IMR-90 (cell line): ENCODE measurements around the gene SLC44A2. TPM values are rescaled to one million over a fixed set of nuclear protein-coding genes. Genes with fewer than 3 reads are reported as not detected.
A peak's percentile ranks its signal among the peaks of the same experiment; 100 is the strongest.

ENCODE experiments used
- ATAC-seq: fragments of 200-7000 bp; cut with Tn5 transposase; 2 replicates; pipeline ENCODE4 v1.9.1; 2020; ENCODE audit warnings: low read depth, mild to moderate bottlenecking, moderate library complexity
- BruUV-seq: library from RNA; stranded (reverse); fragments of 400-500 nt; replicated peaks from 2 replicates; lab custom pipeline; 2021; lab: Mats Ljungman, UMichigan
- CTCF ChIA-PET: fragments of 300-600 bp; formaldehyde crosslinking; extraction: SDS; loops from one replicate; lab custom pipeline; 2021; ENCODE audit warnings: antibody characterized with exemption; lab: Yijun Ruan, JAX
- POLR2A ChIA-PET: fragments of 300-600 bp; sonication (Branson Sonifier 250); formaldehyde crosslinking; loops from one replicate; lab custom pipeline; 2022; ENCODE audit warnings: antibody characterized with exemption; ENCODE audit not compliant: unreplicated experiment; lab: Charles Lee
- DNase-seq: peaks from one replicate; pipeline ENCODE4 v3.0.0; 2013
- H2AFZ ChIP-seq: replicated peaks from 2 replicates; pipeline ENCODE3; 2013; ENCODE audit warnings: low read length, mild to moderate bottlenecking; ENCODE audit not compliant: poor library complexity
- H2AK5ac ChIP-seq: 2 replicates; pipeline ENCODE4 v1.6.1; 2013; ENCODE audit warnings: low read depth, low read length, inconsistent platforms
- H2AK9ac ChIP-seq: replicated peaks from 2 replicates; pipeline ENCODE3; 2013; ENCODE audit warnings: mild to moderate bottlenecking, low read depth, low read length, moderate library complexity; ENCODE audit not compliant: poor library complexity
- H2BK120ac ChIP-seq: 2 replicates; pipeline ENCODE4 v1.6.1; 2013; ENCODE audit warnings: low read depth, low read length, inconsistent platforms
- H2BK15ac ChIP-seq: 3 replicates; pipeline ENCODE4 v1.6.1; 2013; ENCODE audit warnings: low read depth, low read length, inconsistent platforms
- H2BK20ac ChIP-seq: 2 replicates; pipeline ENCODE4 v1.6.1; 2013; ENCODE audit warnings: low read depth, mild to moderate bottlenecking, inconsistent platforms, low read length, moderate library complexity
- H2BK5ac ChIP-seq: 2 replicates; pipeline ENCODE4 v1.6.1; 2013; ENCODE audit warnings: mild to moderate bottlenecking, low read depth, low read length, inconsistent platforms; ENCODE audit not compliant: poor library complexity, severe bottlenecking
- H3K14ac ChIP-seq: replicated peaks from 2 replicates; pipeline ENCODE4 v1.6.1; 2013; ENCODE audit warnings: low read depth, low read length, inconsistent platforms
- H3K18ac ChIP-seq: 2 replicates; pipeline ENCODE4 v1.6.1; 2013; ENCODE audit warnings: low read depth, low read length, control low read depth
- H3K23ac ChIP-seq: 2 replicates; pipeline ENCODE4 v1.6.1; 2013; ENCODE audit warnings: low read depth, low read length, inconsistent platforms
- H3K27ac ChIP-seq: 2 replicates; pipeline ENCODE4 v1.5.1; 2013; ENCODE audit warnings: mild to moderate bottlenecking, control low read depth, low read length; ENCODE audit not compliant: insufficient read depth
- H3K27me3 ChIP-seq: 2 replicates; pipeline ENCODE4 v1.6.1; 2013; ENCODE audit warnings: low read length; ENCODE audit not compliant: control insufficient read depth, insufficient read depth
- H3K36me3 ChIP-seq: 2 replicates; pipeline ENCODE4 v1.6.1; 2013; ENCODE audit warnings: low read length, mixed read lengths; ENCODE audit not compliant: control insufficient read depth, insufficient read depth
- H3K4ac ChIP-seq: 2 replicates; pipeline ENCODE4 v1.6.1; 2013; ENCODE audit warnings: low read depth, low read length, inconsistent platforms
- H3K4me1 ChIP-seq: 2 replicates; pipeline ENCODE4 v1.6.1; 2013; ENCODE audit warnings: low read length, mixed read lengths; ENCODE audit not compliant: control insufficient read depth, insufficient read depth
- H3K4me2 ChIP-seq: 2 replicates; pipeline ENCODE4 v1.6.1; 2013; ENCODE audit warnings: low read depth, mild to moderate bottlenecking, control low read depth, low read length, moderate library complexity
- H3K4me3 ChIP-seq: 2 replicates; pipeline ENCODE4 v1.5.1; 2013; ENCODE audit warnings: low read depth, mild to moderate bottlenecking, control low read depth, low read length, moderate library complexity; ENCODE audit not compliant: insufficient read depth
- H3K56ac ChIP-seq: 2 replicates; pipeline ENCODE4 v1.6.1; 2013; ENCODE audit warnings: low read length, inconsistent platforms; ENCODE audit not compliant: insufficient read depth; ENCODE audit errors: extremely low read depth
- H3K79me1 ChIP-seq, 2 experiments: 2 replicates each; pipeline ENCODE4 v1.6.1; 2013; ENCODE audit warnings: low read length in 2 of 2, inconsistent platforms in 1 of 2, low read depth in 1 of 2
- H3K9ac ChIP-seq: 2 replicates; pipeline ENCODE4 v1.6.1; 2013; ENCODE audit warnings: low read depth, low read length, control low read depth
- H3K9me1 ChIP-seq: 2 replicates; pipeline ENCODE4 v1.6.1; 2013; ENCODE audit warnings: low read length, inconsistent platforms; ENCODE audit not compliant: insufficient read depth
- H3K9me3 ChIP-seq: 2 replicates; pipeline ENCODE4 v1.6.1; 2013; ENCODE audit warnings: low read length; ENCODE audit not compliant: control insufficient read depth, insufficient read depth
- H4K20me1 ChIP-seq: 2 replicates; pipeline ENCODE4 v1.6.1; 2013; ENCODE audit warnings: low read length, inconsistent platforms; ENCODE audit not compliant: insufficient read depth
- H4K5ac ChIP-seq: 2 replicates; pipeline ENCODE4 v1.6.1; 2013; ENCODE audit warnings: mild to moderate bottlenecking, low read depth, low read length, control low read depth
- H4K8ac ChIP-seq, 2 experiments: 2 replicates each; pipeline ENCODE4 v1.6.1; 2013; ENCODE audit warnings: low read depth in 2 of 2, low read length in 2 of 2, control low read depth in 1 of 2, inconsistent platforms in 1 of 2
- H4K91ac ChIP-seq: 2 replicates; pipeline ENCODE4 v1.6.1; 2013; ENCODE audit warnings: low read depth, low read length, inconsistent platforms; ENCODE audit not compliant: insufficient read depth
- BHLHE40 ChIP-seq: fragments of 150-350 bp; IDR thresholded peaks from 2 replicates; pipeline ENCODE4 v1.6.1; 2016; ENCODE audit warnings: mild to moderate bottlenecking, low read depth, low read length
- CEBPB ChIP-seq: IDR thresholded peaks from 2 replicates; pipeline ENCODE4 v1.6.1; 2012; ENCODE audit warnings: low read depth, low read length, improper control_type of control experiment
- CHD1 ChIP-seq: IDR thresholded peaks from 2 replicates; pipeline ENCODE4 v1.6.1; 2012; ENCODE audit warnings: low read depth, low read length, improper control_type of control experiment
- MAFK ChIP-seq: IDR thresholded peaks from 2 replicates; pipeline ENCODE4 v1.6.1; 2012; ENCODE audit warnings: low read depth, low read length, improper control_type of control experiment
- MAZ ChIP-seq: IDR thresholded peaks from 2 replicates; pipeline ENCODE4 v1.6.1; 2012; ENCODE audit warnings: low read depth, mild to moderate bottlenecking, low read length, improper control_type of control experiment, moderate library complexity, borderline replicate concordance
- MXI1 ChIP-seq: IDR thresholded peaks from 2 replicates; pipeline ENCODE4 v1.6.1; 2012; ENCODE audit warnings: low read depth, mild to moderate bottlenecking, low read length, moderate library complexity, borderline replicate concordance
- NFE2L2 ChIP-seq: fragments of 150-350 bp; IDR thresholded peaks from 2 replicates; pipeline ENCODE4 v1.6.1; 2016; ENCODE audit warnings: low read depth, mild to moderate bottlenecking, low read length
- POLR2A ChIP-seq: IDR thresholded peaks from 2 replicates; pipeline ENCODE4 v1.6.1; 2012; ENCODE audit warnings: mild to moderate bottlenecking, low read depth, low read length
- RAD21 ChIP-seq: IDR thresholded peaks from 2 replicates; pipeline ENCODE4 v1.6.1; 2012; ENCODE audit warnings: low read length, improper control_type of control experiment
- RFX5 ChIP-seq: IDR thresholded peaks from 2 replicates; pipeline ENCODE4 v1.8.0; 2012; ENCODE audit warnings: low read depth, mild to moderate bottlenecking, low read length, moderate library complexity
- SMC3 ChIP-seq: fragments of 150-350 bp; IDR thresholded peaks from 2 replicates; pipeline ENCODE4 v1.6.1; 2016; ENCODE audit warnings: low read depth, mild to moderate bottlenecking, antibody characterized with exemption, low read length, moderate library complexity
- WGBS, 2 experiments: methylation state at CpG; one replicate each; pipeline versions ENCODE4 v1.1.5 to v1.1.7; 2013; ENCODE audit warnings: missing lambda C conversion rate in 2 of 2; ENCODE audit not compliant: insufficient read length in 1 of 2; ENCODE audit errors: extremely low coverage in 2 of 2; 5-methylcytosine and 5-hydroxymethylcytosine counted together
- dilution Hi-C: fragments of 300-500 bp; cut with HindIII; formaldehyde crosslinking; loops from one replicate; pipeline ENCODE4 v1.14.3; 2018; ENCODE audit warnings: low sequenced_read_pairs; ENCODE audit not compliant: unreplicated experiment
- in situ Hi-C: fragments of 300-500 bp; cut with MboI; formaldehyde crosslinking; loops from 3 replicates; pipeline ENCODE4 v1.14.3; 2019; ENCODE audit warnings: low sequenced_read_pairs, inconsistent platforms, mixed read lengths
- intact Hi-C: fragments of 100-400 bp; cut with micrococcal nuclease; formaldehyde crosslinking; loops from 2 replicates; pipeline ENCODE4 v1.10.0; 2022
- polyA plus RNA-seq, 3 experiments: library from polyadenylated mRNA; depleted of rRNA; stranded (reverse); fragments of >200 nt; gene quantifications; 2 replicates each; pipeline ENCODE4 v1.2.3, GENCODE V29; 2012; ENCODE audit warnings: low replicate concordance in 1 of 3
- total RNA-seq: library from RNA; depleted of rRNA; stranded (reverse); fragments of >200 nt; gene quantifications from 2 replicates; pipeline ENCODE4 v1.2.3, GENCODE V29; 2012
- TF ChIP-seq, protein P1 (sequence below): conservative IDR thresholded peaks from 2 replicates; pipeline ENCODE4 v1.5.1; 2012; ENCODE audit warnings: mild to moderate bottlenecking, low read depth, low read length, improper control_type of control experiment
- TF ChIP-seq, protein P2 (sequence below): fragments of 150-350 bp; IDR thresholded peaks from 2 replicates; pipeline ENCODE4 v1.6.1; 2017; ENCODE audit warnings: mild to moderate bottlenecking, antibody characterized with exemption, low read length, low read depth

Gene SLC44A2
- total and polyA plus RNA-seq, 2 of the 4 experiments (the other 2 are of a cell fraction), result 28.5 to 62.9 TPM

DNA sequence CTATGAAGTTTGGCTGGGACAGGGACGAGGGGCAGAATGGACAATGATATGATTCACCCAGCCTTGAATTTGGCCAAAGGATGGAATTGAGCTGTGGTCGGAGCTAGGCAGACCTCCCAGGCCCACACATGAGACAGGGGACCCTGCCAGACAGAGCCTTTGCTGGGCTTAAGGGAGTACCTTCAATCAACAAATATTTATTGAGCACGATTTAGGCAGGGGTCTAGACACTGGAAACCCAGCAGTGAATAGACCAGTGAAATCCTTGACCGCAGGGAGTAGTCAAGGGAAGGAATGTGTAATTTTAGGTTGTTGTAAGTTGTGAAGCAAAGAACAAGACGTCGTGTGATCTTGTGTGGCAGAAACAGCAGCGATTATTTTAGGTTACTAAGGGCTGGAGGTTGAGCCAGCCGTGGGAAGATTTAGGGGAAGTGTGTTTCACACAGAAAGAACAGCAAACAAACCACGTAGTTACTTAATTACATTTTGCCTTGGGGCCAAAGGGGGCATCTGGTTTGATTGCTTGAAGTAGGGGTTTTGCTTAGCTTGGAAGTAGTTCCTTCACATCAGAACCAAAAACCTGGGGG, 21.4 kb upstream of the SLC44A2 start:
- CTCF ChIA-PET, result interaction anchor here (0.6 kb wide), 1 partner anchor 32 kb away, joined by 4 read pairs; no protein-coding TSS in a partner anchor

More for the DNA sequence above, 21.4 kb upstream of the SLC44A2 start:
- Histone ChIP-seq H2BK120ac (no peak overlapping the region), H3K9ac (0 out of 2 replicates have a peak overlapping the region, but pooled peaks have one; percentile 84), H3K4ac (peak overlapping the region; percentile 99), H4K8ac (peak overlapping the region in 1 of 2 experiments; percentile 94; a peak in 2 of 4 replicates), H3K27me3 (no peaks in the 10 kb centered on the region), H4K5ac (peak overlapping the region; percentile 88; the same call in 1 of the 2 replicates), H3K36me3 (peaks cover 1% of the 10 kb centered on the region; the same call in 1 of the 2 replicates), H3K79me1 (peaks cover 12 to 52% of the 10 kb centered on the region in 2 experiments; a peak in 3 of 4 replicates), H3K4me2 (peak overlapping the region; percentile 78), H3K23ac (peak overlapping the region; percentile 97; the same call in 1 of the 2 replicates), H4K20me1 (peaks cover 13% of the 10 kb centered on the region), H2AK9ac (peak overlapping the region; percentile 98), H2BK15ac (peak overlapping the region; percentile 55; the same call in 1 of the 3 replicates), H2AFZ (peak overlapping the region; percentile 14), H4K91ac (peak overlapping the region; percentile 96), H3K14ac (peak overlapping the region; percentile 99; the same call in 1 of the 2 replicates), H3K18ac (no peak overlapping the region), H3K27ac (no peak overlapping the region), H3K4me1 (peaks cover 10% of the 10 kb centered on the region), H3K56ac (peak overlapping the region; percentile 10; the same call in 1 of the 2 replicates), H3K9me1 (peaks cover 15% of the 10 kb centered on the region), H2BK5ac (no peak overlapping the region), H3K4me3 (peak overlapping the region; percentile 90), H2AK5ac (peak overlapping the region; percentile 55; the same call in 1 of the 2 replicates), H3K9me3 (no peaks in the 10 kb centered on the region; the same call in 1 of the 2 replicates), H2BK20ac (no peak overlapping the region)
- dilution Hi-C loops (no loop called here), in situ Hi-C loops (no loop called here), intact Hi-C loops (no loop called here)
- POLR2A ChIA-PET, result no interaction called here
- no CpG with 5 or more reads among the region's 9 CpGs for WGBS, 2 experiments
- DNase-seq (no peak), ATAC-seq (no peak)
- no TSS peak for BruUV-seq
- TF ChIP-seq NFE2L2 (no peak), BHLHE40 (no peak), MAFK (no peak), POLR2A (no peak), MXI1 (no peak), RFX5 (no peak), CEBPB (no peak), CHD1 (no peak), MAZ (no peak), SMC3 (no peak), RAD21 (no peak)
- TF ChIP-seq, protein P1, sequence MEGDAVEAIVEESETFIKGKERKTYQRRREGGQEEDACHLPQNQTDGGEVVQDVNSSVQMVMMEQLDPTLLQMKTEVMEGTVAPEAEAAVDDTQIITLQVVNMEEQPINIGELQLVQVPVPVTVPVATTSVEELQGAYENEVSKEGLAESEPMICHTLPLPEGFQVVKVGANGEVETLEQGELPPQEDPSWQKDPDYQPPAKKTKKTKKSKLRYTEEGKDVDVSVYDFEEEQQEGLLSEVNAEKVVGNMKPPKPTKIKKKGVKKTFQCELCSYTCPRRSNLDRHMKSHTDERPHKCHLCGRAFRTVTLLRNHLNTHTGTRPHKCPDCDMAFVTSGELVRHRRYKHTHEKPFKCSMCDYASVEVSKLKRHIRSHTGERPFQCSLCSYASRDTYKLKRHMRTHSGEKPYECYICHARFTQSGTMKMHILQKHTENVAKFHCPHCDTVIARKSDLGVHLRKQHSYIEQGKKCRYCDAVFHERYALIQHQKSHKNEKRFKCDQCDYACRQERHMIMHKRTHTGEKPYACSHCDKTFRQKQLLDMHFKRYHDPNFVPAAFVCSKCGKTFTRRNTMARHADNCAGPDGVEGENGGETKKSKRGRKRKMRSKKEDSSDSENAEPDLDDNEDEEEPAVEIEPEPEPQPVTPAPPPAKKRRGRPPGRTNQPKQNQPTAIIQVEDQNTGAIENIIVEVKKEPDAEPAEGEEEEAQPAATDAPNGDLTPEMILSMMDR, result no peak
- TF ChIP-seq, protein P2, sequence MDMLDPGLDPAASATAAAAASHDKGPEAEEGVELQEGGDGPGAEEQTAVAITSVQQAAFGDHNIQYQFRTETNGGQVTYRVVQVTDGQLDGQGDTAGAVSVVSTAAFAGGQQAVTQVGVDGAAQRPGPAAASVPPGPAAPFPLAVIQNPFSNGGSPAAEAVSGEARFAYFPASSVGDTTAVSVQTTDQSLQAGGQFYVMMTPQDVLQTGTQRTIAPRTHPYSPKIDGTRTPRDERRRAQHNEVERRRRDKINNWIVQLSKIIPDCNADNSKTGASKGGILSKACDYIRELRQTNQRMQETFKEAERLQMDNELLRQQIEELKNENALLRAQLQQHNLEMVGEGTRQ, result no peak
